ENCODE measurements around the gene MINDY4. TPM values are rescaled to one million over a fixed set of nuclear protein-coding genes. Genes with fewer than 3 reads are reported as not detected.

Gene MINDY4
- total RNA-seq, 6 donors from 2014 or later, result 7.7 to 43.0 (median 19.4) TPM

- TF ChIP-seq CTCF (IDR thresholded peaks at IDR 0.05), result no peak
- TF ChIP-seq POLR2A (IDR thresholded peaks at IDR 0.05), result no peak
- TF ChIP-seq EP300 (IDR thresholded peaks at IDR 0.05), result no peak
- TF ChIP-seq POLR2AphosphoS5 (IDR thresholded peaks at IDR 0.05), result no peak
- DNase-seq (peak in 1 of 2 donors; percentile 58), ATAC-seq (ENCODE audit: low FRiP score in 2 of 2) (no peak)
- Histone ChIP-seq H3K36me3 (peaks cover 0 to 23% (median 6%) of the 10 kb centered on the region in 4 donors), H3K27ac (no peak overlapping the region), H3K9me3 (no peaks in the 10 kb centered on the region), H3K27me3 (no peaks in the 10 kb centered on the region), H3K4me1 (peaks cover 10 to 27% (median 22%) of the 10 kb centered on the region in 4 donors), H3K4me3 (no peak overlapping the region)
- 98 to 100% methylated on average over 1 to 17 of the region's 17 CpGs for WGBS, 2 donors
These were observed 79.2 kb downstream of the MINDY4 start for GRCh38 chr7:30850426-30850825.

- Histone ChIP-seq H3K36me3 (peaks cover 0 to 29% (median 6%) of the 10 kb centered on the region in 4 donors), H3K4me3 (no peak overlapping the region), H3K9me3 (no peaks in the 10 kb centered on the region), H3K27me3 (no peaks in the 10 kb centered on the region), H3K4me1 (peaks cover 2 to 14% (median 12%) of the 10 kb centered on the region in 4 donors), H3K27ac (no peak overlapping the region)
- DNase-seq (no peak), ATAC-seq (ENCODE audit: low FRiP score in 2 of 2) (peak in 1 of 2 donors; percentile 77)
- TF ChIP-seq CTCF (IDR thresholded peaks at IDR 0.05) (no peak), POLR2AphosphoS5 (IDR thresholded peaks at IDR 0.05) (no peak), EP300 (IDR thresholded peaks at IDR 0.05) (no peak), POLR2A (IDR thresholded peaks at IDR 0.05) (no peak)
- 76 to 77% methylated on average over 12 of the region's 12 CpGs for WGBS, 2 donors
These were observed 80.6 kb downstream of the MINDY4 start for GRCh38 chr7:30851651-30852307.

- no peaks in the 10 kb centered on the region for H3K9me3 ChIP-seq
- no peak for TF ChIP-seq CTCF (IDR thresholded peaks at IDR 0.05)
- no peak for TF ChIP-seq POLR2A (IDR thresholded peaks at IDR 0.05)
- TF ChIP-seq EP300 (IDR thresholded peaks at IDR 0.05), result no peak
- TF ChIP-seq POLR2AphosphoS5 (IDR thresholded peaks at IDR 0.05), result no peak
- ATAC-seq (ENCODE audit: low FRiP score in 2 of 2) (peak in 1 of 2 donors; percentile 28), DNase-seq (no peak)
- H3K4me1 ChIP-seq, result peaks cover 2 to 10% (median 10%) of the 10 kb centered on the region in 4 donors
- H3K4me3 ChIP-seq, result no peak overlapping the region
- H3K36me3 ChIP-seq, result peaks cover 0 to 29% (median 6%) of the 10 kb centered on the region in 4 donors
- no peaks in the 10 kb centered on the region for H3K27me3 ChIP-seq
- H3K27ac ChIP-seq, result no peak overlapping the region
- 64 to 81% methylated on average over 4 of the region's 4 CpGs for WGBS, 2 donors
These were observed 81.1 kb downstream of the MINDY4 start for GRCh38 chr7:30852308-30852684.

GRCh38 chr7:30852744-30853288 is 81.6 kb downstream of the MINDY4 start:
- Histone ChIP-seq H3K36me3 (peaks cover 0 to 29% (median 6%) of the 10 kb centered on the region in 4 donors), H3K4me1 (peaks cover 2 to 10% (median 9%) of the 10 kb centered on the region in 4 donors), H3K27me3 (no peaks in the 10 kb centered on the region), H3K4me3 (no peak overlapping the region), H3K9me3 (no peaks in the 10 kb centered on the region), H3K27ac (no peak overlapping the region)
- TF ChIP-seq CTCF (IDR thresholded peaks at IDR 0.05) (no peak), POLR2AphosphoS5 (IDR thresholded peaks at IDR 0.05) (no peak), POLR2A (IDR thresholded peaks at IDR 0.05) (no peak), EP300 (IDR thresholded peaks at IDR 0.05) (no peak)
- WGBS, 2 donors, result 82 to 87% methylated on average over 6 to 8 of the region's 11 CpGs
- DNase-seq, result no peak
- ATAC-seq (ENCODE audit: low FRiP score in 2 of 2), result no peak
